H1 (cell line): Measurements from ENCODE around the gene NTN1. TPM values are rescaled to one million over a fixed set of nuclear protein-coding genes. Genes with fewer than 3 reads are reported as not detected.
A peak's percentile ranks its signal among the peaks of the same experiment; 100 is the strongest.

ENCODE experiments used
- CTCF ChIA-PET: fragments of 300-600 bp; sonication (Branson Sonifier 250); formaldehyde crosslinking; loops from one replicate; lab custom pipeline; 2021; ENCODE audit not compliant: partially characterized antibody; lab: Charles Lee
- POLR2A ChIA-PET: fragments of 300-600 bp; sonication (Branson Sonifier 250); formaldehyde crosslinking; loops from one replicate; lab custom pipeline; 2021; ENCODE audit warnings: inconsistent platforms; ENCODE audit not compliant: partially characterized antibody; lab: Charles Lee
- DNase-seq, 2 experiments: peaks; one replicate each; pipeline versions ENCODE4 v3.0.0 to v3.0.0-alpha.2; 2010 to 2022; ENCODE audit warnings: low spot score in 2 of 2, low read depth in 1 of 2, mixed read lengths in 1 of 2
- FAIRE-seq: peaks from 2 replicates; lab custom pipeline; 2011; peaks lifted over from hg19 to GRCh38; lab: Jason Lieb, UNC
- H2AFZ ChIP-seq: 2 replicates; pipeline ENCODE4 v1.8.1; 2012; ENCODE audit warnings: low read length, inconsistent platforms
- H2AK5ac ChIP-seq: 2 replicates; pipeline ENCODE4 v1.6.1; 2013; ENCODE audit warnings: low read depth, low read length
- H2BK120ac ChIP-seq: replicated peaks from 2 replicates; pipeline ENCODE3; 2013; ENCODE audit warnings: low read depth, low read length, inconsistent platforms
- H2BK12ac ChIP-seq: 2 replicates; pipeline ENCODE4 v1.6.1; 2013; ENCODE audit warnings: low read depth, low read length
- H2BK15ac ChIP-seq: 2 replicates; pipeline ENCODE4 v1.6.1; 2013; ENCODE audit warnings: low read length
- H2BK20ac ChIP-seq: 2 replicates; pipeline ENCODE4 v1.6.1; 2013; ENCODE audit warnings: low read length
- H2BK5ac ChIP-seq: 2 replicates; pipeline ENCODE4 v1.6.1; 2013; ENCODE audit warnings: low read depth, low read length
- H3K14ac ChIP-seq: 2 replicates; pipeline ENCODE4 v1.6.1; 2013; ENCODE audit warnings: inconsistent platforms; ENCODE audit not compliant: insufficient read length
- H3K18ac ChIP-seq: 2 replicates; pipeline ENCODE4 v1.6.1; 2013; ENCODE audit warnings: low read length; ENCODE audit errors: extremely low read depth
- H3K23ac ChIP-seq: 2 replicates; pipeline ENCODE4 v1.6.1; 2013; ENCODE audit warnings: inconsistent platforms; ENCODE audit not compliant: insufficient read length
- H3K23me2 ChIP-seq: 2 replicates; pipeline ENCODE4 v1.6.1; 2013; ENCODE audit warnings: low read depth, low read length
- H3K27ac ChIP-seq: 2 replicates; pipeline ENCODE4 v1.6.1; 2011; ENCODE audit warnings: low read depth, low read length, inconsistent platforms
- H3K27me3 ChIP-seq, 4 experiments: replicated peaks in 1 of 4; 1 replicate in 1 of 4; 2 replicates in 3 of 4; pipeline versions ENCODE4 v1.6.1 to v1.8.1; 2011 to 2013; ENCODE audit warnings: low read length in 3 of 4, mild to moderate bottlenecking in 3 of 4, inconsistent platforms in 2 of 4, mixed read lengths in 2 of 4, moderate library complexity in 1 of 4; ENCODE audit not compliant: control insufficient read depth in 3 of 4, insufficient read depth in 3 of 4; ENCODE audit errors: extremely low read depth in 1 of 4
- H3K36me3 ChIP-seq, 4 experiments: 2 replicates each; pipeline versions ENCODE4 v1.6.1 to v1.8.1; 2011 to 2013; ENCODE audit warnings: mild to moderate bottlenecking in 4 of 4, low read length in 3 of 4, moderate library complexity in 2 of 4, control low read depth in 1 of 4, inconsistent platforms in 1 of 4; ENCODE audit not compliant: insufficient read depth in 4 of 4, control insufficient read depth in 2 of 4
- H3K4ac ChIP-seq: replicated peaks from 2 replicates; pipeline ENCODE3; 2013; ENCODE audit warnings: low read length, low read depth, mixed read lengths, inconsistent platforms; ENCODE audit not compliant: insufficient read length
- H3K4me1 ChIP-seq, 4 experiments: replicated peaks in 1 of 4; 1 replicate in 1 of 4; 2 replicates in 3 of 4; pipeline versions ENCODE4 v1.6.1 to v1.8.1; 2011 to 2013; ENCODE audit warnings: low read length in 3 of 4, inconsistent platforms in 2 of 4, mixed read lengths in 1 of 4; ENCODE audit not compliant: insufficient read depth in 4 of 4, control insufficient read depth in 3 of 4
- H3K4me2 ChIP-seq, 2 experiments: 2 replicates each; pipeline versions ENCODE4 v1.6.1 to v1.8.1; 2011 to 2013; ENCODE audit warnings: low read depth in 2 of 2, low read length in 2 of 2, control low read depth in 1 of 2, inconsistent platforms in 1 of 2, mild to moderate bottlenecking in 1 of 2; ENCODE audit not compliant: insufficient read depth in 1 of 2
- H3K4me3 ChIP-seq, 4 experiments: fragments of 200-600, 300-600 bp in 1 of 4; sonication (generic), shearing (Covaris generic), sonication (Bioruptor Twin) in 1 of 4; 2 replicates each; pipeline versions ENCODE4 v1.5.1 to v1.8.1; 2011 to 2016; ENCODE audit warnings: low read length in 4 of 4, low read depth in 3 of 4, control low read depth in 2 of 4, inconsistent platforms in 2 of 4, mild to moderate bottlenecking in 2 of 4, mixed read lengths in 1 of 4, moderate library complexity in 1 of 4; ENCODE audit not compliant: insufficient read depth in 2 of 4; ENCODE audit errors: extremely low read depth in 1 of 4
- H3K56ac ChIP-seq: replicated peaks from 2 replicates; pipeline ENCODE3; 2013; ENCODE audit warnings: low read depth, mild to moderate bottlenecking, mixed read lengths, low read length, inconsistent platforms; ENCODE audit not compliant: insufficient read length
- H3K79me1 ChIP-seq: 2 replicates; pipeline ENCODE4 v1.6.1; 2013; ENCODE audit warnings: low read depth, low read length, control low read depth
- H3K79me2 ChIP-seq, 2 experiments: 2 replicates each; pipeline versions ENCODE4 v1.6.1 to v1.8.1; 2012 to 2013; ENCODE audit warnings: low read length in 2 of 2, mild to moderate bottlenecking in 2 of 2, inconsistent platforms in 1 of 2; ENCODE audit not compliant: insufficient read depth in 2 of 2, control insufficient read depth in 1 of 2
- H3K9ac ChIP-seq, 4 experiments: replicated peaks in 1 of 4; 1 replicate in 1 of 4; 2 replicates in 3 of 4; pipeline versions ENCODE4 v1.6.1 to v1.8.1; 2011 to 2013; ENCODE audit warnings: low read depth in 3 of 4, low read length in 3 of 4, control low read depth in 2 of 4, mild to moderate bottlenecking in 2 of 4, moderate library complexity in 2 of 4, inconsistent platforms in 1 of 4; ENCODE audit errors: extremely low read depth in 1 of 4
- H3K9me3 ChIP-seq, 2 experiments: 2 replicates each; pipeline versions ENCODE4 v1.6.1 to v1.8.1; 2012 to 2013; ENCODE audit warnings: mild to moderate bottlenecking in 2 of 2, moderate library complexity in 2 of 2, control low read depth in 1 of 2, inconsistent platforms in 1 of 2, low read depth in 1 of 2, low read length in 1 of 2, mixed read lengths in 1 of 2; ENCODE audit not compliant: insufficient read depth in 2 of 2
- H4K20me1 ChIP-seq, 2 experiments: replicated peaks in 1 of 2; 2 replicates each; pipeline versions ENCODE3 to v1.8.1; 2011 to 2013; ENCODE audit warnings: inconsistent platforms in 2 of 2, low read length in 2 of 2, mild to moderate bottlenecking in 1 of 2; ENCODE audit not compliant: insufficient read depth in 2 of 2, control insufficient read depth in 1 of 2
- H4K5ac ChIP-seq: 2 replicates; pipeline ENCODE4 v1.6.1; 2013; ENCODE audit warnings: low read length, low read depth, mixed read lengths, inconsistent platforms; ENCODE audit not compliant: insufficient read length
- H4K8ac ChIP-seq: 2 replicates; pipeline ENCODE4 v1.8.0; 2013; ENCODE audit warnings: mild to moderate bottlenecking, moderate library complexity, low read length, inconsistent platforms; ENCODE audit not compliant: insufficient read depth; ENCODE audit errors: extremely low read depth
- H4K91ac ChIP-seq: replicated peaks from 2 replicates; pipeline ENCODE3; 2013; ENCODE audit warnings: low read length, mixed read lengths, inconsistent platforms; ENCODE audit not compliant: insufficient read length
- BACH1 ChIP-seq: IDR thresholded peaks from 2 replicates; pipeline ENCODE4 v1.6.1; 2012; ENCODE audit warnings: low read length, improper control_type of control experiment
- CEBPB ChIP-seq: IDR thresholded peaks from 2 replicates; pipeline ENCODE4 v1.6.1; 2012; ENCODE audit warnings: low read depth, low read length
- HDAC2 ChIP-seq, 2 experiments: fragments of 300-600 bp in 1 of 2; sonication (generic) in 1 of 2; IDR thresholded peaks; 2 replicates each; pipeline ENCODE4 v1.6.1; 2011 to 2012; ENCODE audit warnings: low read depth in 2 of 2, low read length in 2 of 2, mild to moderate bottlenecking in 2 of 2, moderate library complexity in 2 of 2, borderline replicate concordance in 1 of 2, inconsistent platforms in 1 of 2
- JUND ChIP-seq: IDR thresholded peaks from 2 replicates; pipeline ENCODE4 v1.6.1; 2011; ENCODE audit warnings: mild to moderate bottlenecking, improper control_type of control experiment, low read length
- POLR2AphosphoS5 ChIP-seq: IDR thresholded peaks from 2 replicates; pipeline ENCODE4 v1.6.1; 2011; ENCODE audit warnings: low read depth, low read length
- POU5F1 ChIP-seq: IDR thresholded peaks from 2 replicates; pipeline ENCODE4 v1.6.1; 2011; ENCODE audit warnings: low read depth, mild to moderate bottlenecking, low read length, moderate library complexity
- RAD21 ChIP-seq, 2 experiments: IDR thresholded peaks in 1 of 2; conservative IDR thresholded peaks in 1 of 2; 2 replicates each; pipeline ENCODE4 v1.6.1; 2011; ENCODE audit warnings: low read depth in 2 of 2, low read length in 2 of 2, improper control_type of control experiment in 1 of 2, inconsistent platforms in 1 of 2, mild to moderate bottlenecking in 1 of 2, moderate library complexity in 1 of 2
- WGBS, 2 experiments: shearing (Covaris generic) in 1 of 2; methylation state at CpG; one replicate each; pipeline versions ENCODE4 v1.1.6 to v1.1.7; 2013 to 2015; ENCODE audit warnings: low lambda C conversion rate in 2 of 2, mixed read lengths in 2 of 2, inconsistent platforms in 1 of 2, low coverage in 1 of 2, missing lambda C conversion rate in 1 of 2; ENCODE audit not compliant: insufficient replicate concordance in 2 of 2, insufficient coverage in 1 of 2, insufficient read length in 1 of 2; ENCODE audit errors: extremely low coverage in 1 of 2, missing lambda C conversion rate in 1 of 2; 5-methylcytosine and 5-hydroxymethylcytosine counted together
- polyA plus RNA-seq, 7 experiments: library from polyadenylated mRNA; depleted of rRNA in 3 of 7; stranded (reverse) in 5 of 7; unstranded in 2 of 7; fragments of >200 nt in 5 of 7; fragments of 200-250 nt in 2 of 7; gene quantifications; 1 replicate in 5 of 7; 2 replicates in 1 of 7; 4 replicates in 1 of 7; pipeline versions ENCODE4 v1.2.1 to v1.2.3, GENCODE V29; 2011 to 2013; ENCODE audit warnings: missing spikeins in 2 of 7, mixed read lengths in 2 of 7
- total RNA-seq: library from RNA; stranded (reverse); fragmentation: NEBNext Ultra II Directional; extraction: Animal tissue kit (Norgen Biotek cat#: 25700); gene quantifications from 2 replicates; pipeline ENCODE4 v1.2.1, GENCODE V29; 2021
- TF ChIP-seq, protein P1 (sequence below), 3 experiments: IDR thresholded peaks; 1 replicate in 2 of 3; 2 replicates in 1 of 3; pipeline versions ENCODE4 v1.5.1 to v1.6.1; 2011; ENCODE audit warnings: low read length in 3 of 3, mild to moderate bottlenecking in 3 of 3, inconsistent platforms in 2 of 3, low read depth in 1 of 3, moderate library complexity in 1 of 3; ENCODE audit not compliant: insufficient read depth in 1 of 3; ENCODE audit errors: control extremely low read depth in 1 of 3

NTN1 gene
- total and polyA plus RNA-seq, 2 of the 8 experiments (the other 6 are each of a cell fraction or from before 2014, with no cell fraction given): 2.0 to 2.3 TPM

DNA sequence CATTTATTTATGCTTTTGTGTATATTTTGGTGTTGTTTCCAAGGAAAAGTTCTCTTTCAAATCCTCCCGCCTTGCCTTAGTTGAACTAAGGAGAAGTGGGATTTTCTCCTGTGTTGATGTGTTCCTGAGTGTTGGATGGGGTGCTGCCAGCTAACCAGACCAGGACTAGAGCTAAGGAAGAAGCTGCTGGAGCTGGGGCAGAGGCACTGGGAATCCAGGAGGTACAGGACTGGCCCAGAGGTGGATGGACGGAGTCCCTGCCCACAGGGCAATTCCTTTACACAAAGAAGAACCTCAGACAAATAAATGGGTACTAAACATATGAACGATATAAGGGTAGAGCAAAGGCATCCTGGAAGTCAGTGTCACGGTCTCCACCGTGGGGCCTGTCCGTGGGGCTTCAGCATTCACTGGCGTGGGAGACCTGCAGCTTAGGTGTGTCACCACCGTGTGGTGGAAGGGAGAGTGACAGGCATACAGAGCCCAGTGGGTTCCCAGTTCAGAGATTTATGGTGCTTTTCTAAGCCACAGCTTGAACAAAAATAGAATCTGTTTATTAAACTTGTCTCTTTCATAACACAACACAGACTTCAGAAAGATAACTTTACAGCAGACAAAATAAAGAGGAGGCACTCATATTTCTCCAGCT lies 270.7 kb downstream of the NTN1 start:
- Histone ChIP-seq H3K23me2 (no peaks in the 10 kb centered on the region), H3K4me1 (peaks cover 0 to 4% (median under 1%) of the 10 kb centered on the region in 4 experiments; a peak in 2 of 7 replicates), H3K18ac (no peak overlapping the region), H3K9ac (no peak overlapping the region), H3K14ac (no peak overlapping the region), H2BK15ac (no peak overlapping the region), H2BK5ac (no peak overlapping the region), H3K56ac (no peak overlapping the region), H3K4ac (no peak overlapping the region), H4K91ac (no peak overlapping the region), H3K36me3 (no peaks in the 10 kb centered on the region), H3K9me3 (no peaks in the 10 kb centered on the region), H2BK120ac (no peak overlapping the region), H3K4me2 (no peak overlapping the region), H3K79me2 (no peaks in the 10 kb centered on the region), H3K27me3 (no peaks in the 10 kb centered on the region), H2AFZ (no peak overlapping the region), H3K79me1 (no peaks in the 10 kb centered on the region; the same call in 1 of the 2 replicates), H3K27ac (no peak overlapping the region), H3K4me3 (no peak overlapping the region), H2BK12ac (no peak overlapping the region), H2AK5ac (no peak overlapping the region), H4K20me1 (no peaks in the 10 kb centered on the region), H4K8ac (no peak overlapping the region), H4K5ac (no peak overlapping the region), H3K23ac (no peak overlapping the region), H2BK20ac (no peak overlapping the region)
- peak in 1 of 2 experiments; percentile 66 for DNase-seq
- 66% methylated on average over 8 of the region's 8 CpGs; no CpG with 5 or more reads in 1 of the 2 experiments for WGBS, 2 experiments
- CTCF ChIA-PET: interaction anchor here (0.6 to 3.6 kb wide), 47 partner anchors 9 to 727 kb away, joined by 3 to 30 read pairs (median 4); no protein-coding TSS in a partner anchor
- FAIRE-seq: peak; percentile 45
- POLR2A ChIA-PET: no interaction called here
- 0 out of 4 replicates have a peak, but pooled peaks of 1 of the 2 experiments have one; percentile 27 for TF ChIP-seq HDAC2 (IDR thresholded peaks at IDR 0.05; ENCODE audit: borderline replicate concordance in 1 of 2, low read depth in 2 of 2, low read length in 2 of 2)
- 0 out of 2 replicates have a peak, but pooled peaks have one; percentile 10 for TF ChIP-seq BACH1
- no peak for TF ChIP-seq CEBPB
- peak; percentile 77 to 83 for TF ChIP-seq RAD21 (IDR thresholded peaks at IDR 0.05 in 1 of 2, conservative IDR thresholded peaks at IDR 0.05 in 1 of 2; ENCODE audit: low read depth in 2 of 2, low read length in 2 of 2)
- TF ChIP-seq POLR2AphosphoS5: no peak
- no peak for TF ChIP-seq JUND
- TF ChIP-seq POU5F1: no peak
- TF ChIP-seq, protein P1, sequence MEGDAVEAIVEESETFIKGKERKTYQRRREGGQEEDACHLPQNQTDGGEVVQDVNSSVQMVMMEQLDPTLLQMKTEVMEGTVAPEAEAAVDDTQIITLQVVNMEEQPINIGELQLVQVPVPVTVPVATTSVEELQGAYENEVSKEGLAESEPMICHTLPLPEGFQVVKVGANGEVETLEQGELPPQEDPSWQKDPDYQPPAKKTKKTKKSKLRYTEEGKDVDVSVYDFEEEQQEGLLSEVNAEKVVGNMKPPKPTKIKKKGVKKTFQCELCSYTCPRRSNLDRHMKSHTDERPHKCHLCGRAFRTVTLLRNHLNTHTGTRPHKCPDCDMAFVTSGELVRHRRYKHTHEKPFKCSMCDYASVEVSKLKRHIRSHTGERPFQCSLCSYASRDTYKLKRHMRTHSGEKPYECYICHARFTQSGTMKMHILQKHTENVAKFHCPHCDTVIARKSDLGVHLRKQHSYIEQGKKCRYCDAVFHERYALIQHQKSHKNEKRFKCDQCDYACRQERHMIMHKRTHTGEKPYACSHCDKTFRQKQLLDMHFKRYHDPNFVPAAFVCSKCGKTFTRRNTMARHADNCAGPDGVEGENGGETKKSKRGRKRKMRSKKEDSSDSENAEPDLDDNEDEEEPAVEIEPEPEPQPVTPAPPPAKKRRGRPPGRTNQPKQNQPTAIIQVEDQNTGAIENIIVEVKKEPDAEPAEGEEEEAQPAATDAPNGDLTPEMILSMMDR (IDR thresholded peaks at IDR 0.05; ENCODE audit: control extremely low read depth in 1 of 3, insufficient read depth in 1 of 3, low read depth in 1 of 3, low read length in 3 of 3): peak; percentile 65 to 84 (median 75)
